SKM-1 treated with dmso at 0.1 percent for 144 hours (cell line): Measurements from ENCODE around the gene GIN1.
A peak's percentile ranks its signal among the peaks of the same experiment; 100 is the strongest.
"Not testable (repeated sequence)": the region's sequence is repeated elsewhere in the genome, so short reads cannot be mapped to it uniquely, and the experiment has no call there.

Source experiments
- DNase-seq: peaks from one replicate; lab custom pipeline; 2025; ENCODE audit not compliant: unreplicated experiment; lab: John Stamatoyannopoulos, UW

GIN1 gene, protein sequence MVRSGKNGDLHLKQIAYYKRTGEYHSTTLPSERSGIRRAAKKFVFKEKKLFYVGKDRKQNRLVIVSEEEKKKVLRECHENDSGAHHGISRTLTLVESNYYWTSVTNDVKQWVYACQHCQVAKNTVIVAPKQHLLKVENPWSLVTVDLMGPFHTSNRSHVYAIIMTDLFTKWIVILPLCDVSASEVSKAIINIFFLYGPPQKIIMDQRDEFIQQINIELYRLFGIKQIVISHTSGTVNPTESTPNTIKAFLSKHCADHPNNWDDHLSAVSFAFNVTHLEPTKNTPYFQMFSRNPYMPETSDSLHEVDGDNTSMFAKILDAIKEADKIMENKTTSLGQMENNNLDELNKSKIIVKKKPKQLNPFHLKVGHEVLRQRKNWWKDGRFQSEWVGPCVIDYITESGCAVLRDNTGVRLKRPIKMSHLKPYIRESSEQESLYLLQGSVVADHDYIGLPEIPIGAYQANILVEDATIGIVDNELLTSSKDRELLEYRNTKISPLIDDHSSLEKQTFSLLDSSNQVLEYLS

DNA sequence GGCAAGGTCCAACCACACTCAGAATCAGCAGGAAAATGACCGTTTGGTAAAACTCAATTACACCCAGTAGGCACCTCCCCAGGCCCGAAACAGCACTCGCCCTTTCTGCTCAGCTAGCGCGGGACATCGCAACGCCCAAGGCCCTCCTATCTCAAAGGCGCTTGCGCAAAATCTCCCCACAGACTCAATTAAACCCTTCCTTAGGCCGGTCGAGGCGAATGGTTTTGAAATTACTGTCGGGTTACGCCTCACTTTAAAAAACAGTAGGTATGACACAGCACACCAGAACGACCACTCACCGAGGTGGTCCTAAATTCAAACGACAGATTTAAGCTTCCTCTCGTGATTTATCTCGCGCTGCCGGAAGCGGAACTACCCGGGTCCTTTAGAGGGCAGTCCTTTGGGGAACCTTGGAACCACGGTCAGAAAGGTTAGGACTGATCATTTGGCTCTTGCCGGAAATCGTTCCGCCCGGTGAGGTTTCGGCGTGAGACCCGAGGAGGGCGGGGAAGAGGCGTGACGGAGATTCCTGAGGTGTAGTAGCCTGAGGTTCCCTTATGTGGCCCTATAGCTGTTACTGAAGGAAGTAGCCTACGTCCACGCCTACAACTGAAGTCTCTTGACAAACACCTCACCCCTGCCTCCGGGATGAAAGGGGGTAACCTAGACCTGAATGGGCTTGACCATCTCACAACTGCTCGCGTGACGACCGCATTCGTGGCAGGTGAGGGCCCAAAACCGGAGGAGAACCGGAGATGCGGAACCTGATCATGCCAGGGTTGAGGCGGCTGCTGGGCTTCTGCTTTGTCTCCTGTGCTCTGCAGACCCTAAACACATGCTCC lies at the start of gene GIN1, which contains the start of gene PPIP5K2:
GIN1 (minus strand) TSS at position 374 of the 842 bp plus-strand sequence. CDS start 11,431 bp downstream, outside the sequence.
PPIP5K2 (plus strand) TSS at position 537 of the 842 bp plus-strand sequence. CDS start 9,289 bp downstream, outside the sequence.
- peak; percentile 99 for DNase-seq

DNA sequence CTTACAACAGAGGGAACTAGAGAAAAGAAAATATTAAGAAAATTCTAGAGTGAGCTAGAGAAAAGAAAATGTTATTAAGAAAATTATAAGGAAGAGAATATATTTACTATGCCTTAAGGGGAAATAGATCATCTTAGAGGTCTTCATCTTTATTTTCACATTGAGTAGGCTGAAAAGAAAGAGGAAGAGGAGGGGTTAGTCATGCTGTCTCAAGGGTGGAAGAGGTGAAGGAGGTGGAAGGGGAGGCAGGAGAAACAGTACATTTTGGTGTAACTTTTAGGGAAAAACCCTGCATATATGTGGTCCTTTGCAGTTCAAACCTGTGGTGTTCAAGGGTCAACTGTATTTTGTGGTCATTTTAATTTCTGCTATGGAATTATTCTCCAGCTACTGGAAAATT lies 46.8 kb upstream of the GIN1 start:
- no peak for DNase-seq

DNA sequence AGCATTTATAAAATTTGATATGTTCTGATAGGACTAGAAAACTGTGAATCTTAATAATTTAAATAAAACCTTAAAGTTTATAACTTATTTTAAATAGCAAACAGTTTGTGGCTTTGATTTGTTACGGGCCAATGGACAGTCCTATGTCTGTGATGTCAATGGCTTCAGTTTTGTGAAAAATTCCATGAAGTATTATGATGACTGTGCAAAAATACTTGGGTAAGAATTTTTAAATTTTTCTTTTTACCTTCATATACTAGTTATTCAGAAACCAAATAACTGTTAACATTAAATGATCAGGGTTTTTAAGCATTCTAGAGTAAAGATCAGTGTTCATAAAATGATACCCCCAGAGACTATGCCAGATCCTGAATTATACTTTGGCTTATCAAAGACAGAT lies 31.2 kb upstream of the GIN1 start:
- DNase-seq, result no peak

DNA sequence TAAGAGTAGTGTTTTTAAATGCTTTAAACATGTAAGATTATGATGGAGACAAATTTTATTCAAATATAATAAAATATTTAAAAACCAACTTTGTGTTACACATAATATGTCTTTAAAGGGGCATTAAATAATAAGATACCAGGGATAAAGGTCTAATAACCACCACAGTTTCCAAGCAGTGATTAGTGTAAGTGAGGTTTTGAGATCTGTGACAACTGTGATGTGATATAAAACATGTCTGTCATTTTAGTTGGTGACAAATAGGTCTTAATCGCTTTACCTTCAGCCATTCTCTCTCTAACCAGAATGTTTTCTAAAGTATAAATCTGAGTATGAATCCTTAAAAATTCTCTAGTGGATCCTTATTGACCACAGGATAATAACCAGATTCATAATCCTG lies 28.3 kb upstream of the GIN1 start:
- no peak for DNase-seq

DNA sequence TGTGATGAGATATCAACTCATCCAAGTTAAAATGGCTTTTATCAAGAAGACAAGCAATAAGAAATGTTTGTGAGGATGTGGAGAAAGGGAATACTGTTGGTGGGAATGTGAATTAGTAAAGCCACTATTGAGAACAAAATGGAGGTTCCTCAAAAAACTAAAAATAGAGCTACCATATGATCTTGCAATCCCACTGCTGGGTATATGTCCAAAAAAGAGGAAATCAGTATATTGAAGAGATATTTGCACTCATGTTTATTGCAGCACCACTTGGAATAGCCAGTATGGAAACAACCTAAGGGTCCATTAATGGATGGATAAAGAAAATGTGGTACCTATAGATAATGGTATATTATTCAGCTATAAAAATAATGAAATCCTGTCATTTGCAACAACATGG lies 25.3 kb upstream of the GIN1 start:
- DNase-seq, result peak; percentile 34

DNA sequence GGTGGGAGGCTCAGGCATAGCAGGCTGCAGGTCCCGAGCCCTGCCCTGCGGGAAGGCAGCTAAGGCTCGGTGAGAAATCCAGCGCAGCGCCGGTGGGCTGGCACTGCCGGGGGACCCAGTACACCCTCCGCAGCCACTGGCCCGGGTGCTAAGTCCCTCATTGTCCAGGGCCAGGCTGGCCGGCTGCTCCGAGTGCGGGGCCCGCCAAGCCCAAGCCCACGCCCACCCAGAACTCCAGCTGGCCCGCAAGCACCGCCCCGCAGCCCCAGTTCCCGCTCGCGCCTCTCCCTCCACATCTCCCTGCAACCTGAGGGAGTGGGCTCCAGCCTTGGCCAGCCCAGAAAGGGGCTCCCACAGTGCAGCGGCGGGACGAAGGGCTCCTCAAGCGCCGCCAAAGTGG lies 22.2 kb upstream of the GIN1 start:
- not testable (repeated sequence) for DNase-seq

DNA sequence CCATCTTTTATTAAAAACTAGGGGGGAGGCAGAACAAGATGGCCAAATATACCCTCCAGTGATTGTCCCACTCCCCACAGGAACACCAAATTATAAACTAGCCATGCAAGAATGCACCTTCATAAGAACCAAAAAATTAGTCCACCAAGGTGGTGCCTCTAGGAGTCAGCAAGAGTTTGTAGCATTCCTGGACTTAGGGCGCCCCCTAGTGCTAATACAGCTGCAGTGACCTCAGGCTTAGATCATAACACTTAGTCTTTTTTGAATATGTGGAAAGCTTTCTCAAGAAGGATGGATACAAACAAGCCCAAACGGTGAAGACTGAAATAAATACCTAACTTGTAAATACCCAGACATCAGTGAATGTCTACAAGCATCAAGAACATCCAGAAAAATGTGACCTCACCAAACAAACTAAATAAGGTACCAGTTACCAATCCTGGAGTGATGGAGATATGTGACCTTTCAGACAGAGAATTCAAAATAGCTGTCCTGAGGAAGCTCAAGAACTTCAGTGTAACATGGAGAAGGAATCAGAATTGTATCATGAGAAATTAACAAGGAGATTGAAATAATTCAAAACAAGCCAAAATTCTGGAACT lies 19.4 kb upstream of the GIN1 start:
- peak; percentile 65 for DNase-seq

DNA sequence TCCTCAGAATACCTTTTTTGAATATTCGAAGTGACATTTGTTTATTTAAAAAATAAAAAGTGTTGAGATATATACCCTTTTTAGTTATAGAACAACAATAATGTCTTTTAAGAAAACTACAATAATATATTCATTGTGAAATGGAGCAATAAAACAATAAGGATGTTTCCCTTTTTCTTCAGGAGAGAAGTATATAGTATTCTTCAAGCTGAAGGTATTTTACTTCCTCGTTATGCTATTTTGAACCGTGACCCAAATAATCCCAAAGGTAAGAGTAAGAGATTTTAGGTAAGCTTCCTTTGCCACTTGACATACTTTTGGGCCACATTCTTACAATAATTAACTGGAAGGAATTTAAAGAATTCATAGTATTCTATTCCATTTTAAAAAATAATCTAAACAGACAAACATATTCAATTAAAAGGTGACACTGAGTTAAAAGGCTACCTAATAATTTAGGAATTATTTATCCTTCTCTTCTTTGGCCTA lies 18.3 kb upstream of the GIN1 start:
- DNase-seq, result no peak

DNA sequence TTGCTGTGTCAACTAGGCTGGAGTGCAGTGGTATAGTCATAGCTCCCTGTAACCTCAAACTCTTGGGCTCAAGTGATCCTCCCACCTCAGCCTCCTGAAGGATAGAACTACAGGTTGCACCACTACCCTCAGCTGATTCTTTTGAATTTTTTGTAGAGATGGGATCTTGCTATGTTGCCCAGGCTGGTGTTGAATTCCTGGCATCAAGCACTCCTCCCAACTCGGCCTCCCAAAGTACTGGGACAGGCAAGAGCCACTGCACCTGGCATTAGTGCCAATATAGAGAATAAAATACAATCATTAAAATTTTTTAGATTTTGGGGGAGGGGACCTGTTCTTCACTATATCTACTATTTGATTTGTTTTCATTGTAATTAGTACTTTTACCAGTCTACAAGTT lies 15.5 kb upstream of the GIN1 start:
- DNase-seq, result no peak

DNA sequence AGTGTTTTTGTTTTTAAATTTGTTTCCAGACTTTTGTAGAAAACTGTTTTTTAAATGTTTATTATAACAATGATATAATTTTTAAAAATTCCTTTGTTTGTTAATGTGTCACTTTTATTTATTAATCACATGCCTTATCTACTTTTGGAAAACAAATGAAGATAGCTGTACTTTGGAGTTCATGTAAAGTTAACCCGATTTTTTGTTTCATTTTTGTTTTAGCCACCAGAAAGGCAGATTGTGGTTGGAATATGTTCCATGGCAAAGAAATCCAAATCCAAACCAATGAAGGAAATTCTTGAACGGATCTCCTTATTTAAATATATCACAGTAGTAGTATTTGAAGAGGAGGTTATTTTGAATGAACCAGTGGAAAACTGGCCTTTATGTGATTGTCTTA lies 13.3 kb upstream of the GIN1 start:
- no peak for DNase-seq

DNA sequence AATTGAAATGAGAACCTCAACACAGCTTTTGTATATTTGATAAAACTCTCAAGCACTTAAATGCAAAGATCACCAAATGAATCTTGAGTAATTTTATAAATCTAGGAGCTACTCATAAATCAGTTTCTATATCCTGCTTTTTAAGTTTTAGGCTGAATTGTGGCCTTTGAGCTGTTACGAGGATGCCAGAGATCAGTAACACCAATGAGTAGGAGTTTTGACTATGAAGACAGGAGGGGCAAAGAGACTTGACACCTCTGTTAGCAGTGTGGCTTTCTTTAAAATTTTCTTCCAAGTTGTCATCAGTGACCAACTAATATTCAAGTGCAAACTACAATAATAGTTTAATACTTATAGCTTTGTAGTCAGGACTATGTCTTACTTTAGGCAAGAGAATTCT lies 12.7 kb upstream of the GIN1 start:
- no peak for DNase-seq

DNA sequence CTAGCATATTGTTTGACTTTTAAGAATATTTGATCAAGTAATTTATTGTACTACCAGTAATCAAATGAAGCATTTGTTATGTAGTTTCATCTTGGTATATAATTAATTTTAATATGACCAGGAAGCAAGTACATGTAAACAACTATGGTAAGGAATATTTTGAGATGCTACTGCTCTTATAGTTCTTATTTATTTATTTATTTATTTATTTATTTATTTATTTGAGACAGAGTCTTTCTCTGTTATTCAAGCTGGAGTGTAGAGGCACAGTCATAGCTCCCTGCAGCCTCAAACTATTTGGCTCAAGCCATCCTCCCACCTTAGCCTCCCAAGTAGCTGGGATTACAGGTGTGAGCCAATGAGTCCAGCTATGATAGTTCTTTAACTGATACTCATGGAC lies 8.3 kb upstream of the GIN1 start:
- no peak for DNase-seq

DNA sequence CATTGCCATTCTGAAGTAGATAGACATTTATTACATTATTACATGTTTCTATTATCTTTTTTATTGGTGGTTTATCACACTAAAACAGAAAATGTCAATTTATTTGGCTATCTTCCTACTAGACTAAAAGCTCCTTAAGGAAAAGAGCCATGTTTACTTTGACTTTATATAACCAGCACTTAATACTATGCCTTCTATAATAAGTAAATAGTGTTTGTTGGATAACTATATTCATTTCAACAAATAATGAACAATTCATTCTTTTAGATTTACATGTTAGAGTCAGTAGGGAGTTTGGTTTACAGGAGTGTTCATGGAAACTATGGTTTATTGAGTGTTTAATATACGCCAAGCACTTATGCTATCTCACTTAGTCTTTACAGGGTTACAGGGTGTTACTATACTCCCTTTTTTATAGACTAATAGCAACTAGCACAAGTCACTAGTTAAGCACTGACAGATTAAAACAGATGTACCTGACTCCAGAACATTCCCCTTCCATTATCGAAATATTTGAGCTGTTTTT lies 7.4 kb upstream of the GIN1 start:
- DNase-seq, result no peak

DNA sequence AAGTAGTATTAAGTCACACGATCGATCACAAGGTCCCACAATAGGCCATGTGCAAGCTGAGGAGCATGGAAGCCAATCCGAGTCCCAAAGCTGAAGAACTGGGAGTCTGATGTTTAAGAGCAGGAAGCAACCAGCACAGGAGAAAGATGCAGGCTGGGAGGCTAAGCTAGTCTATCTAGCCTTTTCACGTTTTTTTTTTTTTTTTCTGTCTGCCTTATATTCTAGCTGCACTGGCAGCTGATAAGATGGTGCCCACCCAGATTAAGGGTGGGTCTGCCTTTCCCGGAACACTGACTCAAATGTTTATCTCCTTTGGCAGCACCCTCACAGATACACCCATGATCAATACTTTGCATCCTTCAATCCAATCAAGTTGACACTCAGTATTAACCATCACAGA lies 6.6 kb upstream of the GIN1 start:
- no peak for DNase-seq

DNA sequence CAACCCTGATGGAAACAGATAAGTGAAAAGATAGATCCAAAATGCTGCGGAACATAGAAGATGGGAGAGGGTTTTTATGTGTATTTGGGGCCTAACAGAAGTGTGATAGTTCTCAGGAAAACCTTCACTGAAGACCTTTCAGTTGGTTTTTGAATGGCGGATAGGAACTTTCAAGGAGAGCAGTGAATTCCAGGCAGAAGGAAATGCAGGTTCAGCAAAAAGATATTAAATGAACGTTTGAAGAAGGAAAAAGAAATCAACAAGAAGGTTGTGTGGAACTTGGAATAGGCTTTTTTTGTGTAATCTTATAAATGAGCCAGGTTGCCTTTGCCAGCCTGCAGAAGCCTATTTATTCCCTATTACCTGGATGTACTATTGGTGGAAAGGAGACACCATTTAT lies 2.3 kb upstream of the GIN1 start:
- no peak for DNase-seq

DNA sequence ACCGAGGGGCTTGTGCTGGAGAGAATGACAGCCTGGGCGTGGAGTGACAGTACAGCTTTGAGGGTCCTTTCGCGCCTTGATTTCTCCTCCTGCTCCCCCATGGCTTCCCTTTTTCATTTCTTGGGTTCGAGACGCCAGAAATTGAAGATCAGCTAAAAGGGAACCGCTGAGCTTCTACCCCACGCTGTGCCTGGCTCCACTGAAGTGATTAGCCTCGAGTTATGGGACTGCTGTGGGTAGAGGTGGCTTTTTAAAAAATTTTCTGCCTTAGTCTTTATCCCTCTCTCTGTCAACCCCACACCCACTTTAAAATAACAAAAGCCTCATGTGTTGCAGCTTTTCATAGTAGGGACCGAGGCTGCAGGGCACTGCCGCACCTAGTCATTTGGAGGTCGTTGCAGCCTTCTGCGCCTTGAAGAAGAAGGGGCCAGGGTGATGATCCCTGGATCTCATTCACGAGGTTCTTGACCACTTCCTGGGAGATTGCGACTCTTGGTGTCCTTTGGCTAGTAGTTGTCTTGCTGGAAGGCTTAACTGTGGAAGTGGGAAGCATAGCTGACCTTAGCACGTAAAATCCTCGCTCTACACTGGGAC lies 766 bp upstream of the GIN1 start:
- no peak for DNase-seq

DNA sequence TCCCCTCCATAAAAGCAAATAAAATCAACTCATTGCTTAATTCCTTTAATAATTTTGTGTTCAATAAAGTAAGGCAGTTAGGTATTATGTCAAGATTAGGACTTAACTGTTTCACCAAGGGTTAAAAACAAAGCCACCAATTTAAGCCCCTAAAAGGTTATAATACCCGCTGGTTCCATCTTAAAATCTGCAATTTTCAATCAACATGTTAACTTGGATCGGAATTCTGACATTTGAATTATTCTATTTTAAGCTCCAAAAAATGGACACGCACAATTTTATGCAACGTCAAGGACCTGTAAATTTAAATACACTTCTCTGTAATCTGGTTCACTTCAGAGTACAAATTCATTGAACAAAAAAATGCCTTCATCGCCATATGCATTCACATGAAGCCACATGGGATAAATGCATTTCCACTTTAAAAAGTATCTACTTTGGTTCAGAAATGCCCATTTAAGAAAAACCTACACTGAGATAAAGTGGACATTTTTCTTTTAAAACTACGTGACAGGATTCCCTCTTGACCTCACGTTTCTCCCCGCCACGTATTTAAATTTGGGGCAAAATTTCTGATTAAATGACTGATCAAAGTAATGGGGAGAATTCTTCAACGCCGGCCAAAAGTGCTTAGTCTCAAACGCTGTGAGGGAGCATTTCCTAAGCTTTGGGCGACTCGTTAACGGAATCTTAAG lies 721 bp downstream of the GIN1 start:
- DNase-seq, result no peak

DNA sequence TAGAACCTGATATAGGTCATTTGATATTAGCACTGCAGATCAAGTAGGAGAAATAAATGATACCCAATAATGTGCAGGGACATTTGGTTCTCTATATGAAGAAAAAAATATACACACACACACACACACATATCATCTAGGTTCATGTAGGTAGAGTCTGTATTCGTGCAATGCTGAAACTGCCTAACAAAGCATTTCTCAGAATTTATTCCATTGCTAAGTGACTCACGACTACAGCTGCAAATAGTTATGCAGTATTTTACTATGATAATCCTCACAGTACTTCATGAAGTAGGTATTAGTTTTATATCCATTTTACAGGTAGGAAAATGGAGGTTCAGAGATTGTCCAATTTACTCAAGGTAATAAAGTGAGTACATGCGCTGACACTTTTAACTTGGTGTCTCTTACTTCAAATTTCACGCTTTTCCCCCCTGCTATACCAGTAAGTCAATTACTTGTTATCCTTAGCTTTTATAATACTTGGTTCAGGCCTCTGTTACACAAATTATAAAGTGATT lies 2.4 kb downstream of the GIN1 start:
- DNase-seq, result no peak

DNA sequence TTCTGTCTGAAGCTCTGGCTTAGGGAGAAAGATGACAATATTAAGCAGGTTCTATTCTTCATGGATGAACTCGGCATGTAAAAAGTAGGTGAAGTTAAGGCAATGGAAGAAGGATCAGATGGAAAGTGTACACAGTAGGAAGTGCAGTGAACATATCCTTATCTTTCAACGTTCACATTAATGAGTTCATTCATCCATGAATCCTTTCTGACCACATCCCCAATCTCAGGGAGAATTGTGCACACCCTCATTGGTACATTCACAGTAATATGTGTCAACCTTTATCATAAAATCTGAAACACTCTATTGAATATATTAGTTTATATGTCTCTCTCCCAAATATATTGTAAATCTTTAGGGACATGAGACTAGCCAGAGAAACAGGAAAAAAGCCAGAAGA lies 5.5 kb downstream of the GIN1 start:
- DNase-seq, result peak; percentile 38

DNA sequence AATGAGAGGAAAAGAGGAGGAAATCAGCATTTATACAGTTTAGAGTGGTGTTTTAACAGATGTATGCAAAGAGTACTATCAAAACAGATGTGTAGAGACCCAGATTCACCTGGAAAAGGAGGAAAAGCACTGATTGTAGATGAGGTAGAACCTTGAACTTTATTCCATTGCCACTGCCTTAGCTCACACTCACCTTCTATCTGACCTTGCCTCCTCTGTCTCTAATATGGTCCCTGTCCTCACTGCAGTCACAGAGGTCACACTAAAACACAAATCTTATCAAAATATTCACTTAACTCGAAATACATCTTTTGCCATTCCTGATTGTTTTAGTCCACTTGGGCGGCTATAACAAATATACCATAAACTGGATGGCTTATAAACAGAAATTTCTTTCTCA lies 7.0 kb downstream of the GIN1 start:
- DNase-seq, result no peak
